PC-3 (cell line): ENCODE results near the gene WDR41.

Experiments used
- CTCF ChIP-seq: fragments of 300-600 bp; sonication (generic); conservative IDR thresholded peaks from 2 replicates; pipeline ENCODE4 v1.5.1; 2017; ENCODE audit warnings: antibody characterized with exemption, low read depth, mild to moderate bottlenecking, low read length
- EZH2phosphoT487 ChIP-seq: fragments of 300-600 bp; sonication (generic); IDR thresholded peaks from 2 replicates; pipeline ENCODE4 v1.6.1; 2018; ENCODE audit warnings: mild to moderate bottlenecking, antibody characterized with exemption, low read length, borderline replicate concordance

- TF ChIP-seq CTCF: no peak
- no peak for TF ChIP-seq EZH2phosphoT487
These were observed 22.3 kb upstream of the WDR41 start for GRCh38 chr5:77514457-77514856.
